Prostate gland (tissue), 2 donors: Measurements from ENCODE around the gene NR5A2. TPM values are rescaled to one million over a fixed set of nuclear protein-coding genes. Genes with fewer than 3 reads are reported as not detected.

Experiments
- DNase-seq: peaks from one replicate; pipeline ENCODE4 v3.0.0-alpha.2; 2019; ENCODE audit warnings: low spot score
- H3K27ac ChIP-seq, 2 donors: fragments of 200-600 bp; sonication (generic); 2 replicates each; pipeline ENCODE4 v1.5.1; 2017 to 2019
- H3K27me3 ChIP-seq: fragments of 200-600 bp; sonication (generic); replicated peaks from 2 replicates; pipeline ENCODE4 v1.5.1; 2019; ENCODE audit not compliant: insufficient read depth
- H3K36me3 ChIP-seq, 2 donors: fragments of 200-600 bp; sonication (generic); 1 replicate in 1 of 2; 2 replicates in 1 of 2; pipeline versions ENCODE4 v1.5.1 to v1.8.1; 2017 to 2019
- H3K4me1 ChIP-seq: fragments of 200-600 bp; sonication (generic); replicated peaks from 2 replicates; pipeline ENCODE4 v1.5.1; 2019
- H3K4me3 ChIP-seq, 2 donors: fragments of 200-600 bp; sonication (generic); 2 replicates each; pipeline ENCODE4 v1.5.1; 2017 to 2019
- H3K9me3 ChIP-seq: fragments of 200-600 bp; sonication (generic); 2 replicates; pipeline ENCODE4 v1.5.1; 2017
- CTCF ChIP-seq, 4 experiments: fragments of 200-600 bp in 2 of 4; fragments of 450-650 bp in 2 of 4; sonication (generic) in 2 of 4; IDR thresholded peaks; 1 replicate in 3 of 4; 2 replicates in 1 of 4; pipeline ENCODE4 v1.5.1; 2016 to 2019; ENCODE audit warnings: antibody characterized with exemption in 4 of 4, mild to moderate bottlenecking in 2 of 4, moderate library complexity in 2 of 4
- POLR2A ChIP-seq: fragments of 450-650 bp; IDR thresholded peaks from one replicate; pipeline ENCODE4 v1.6.1; 2016; ENCODE audit warnings: antibody characterized with exemption, mild to moderate bottlenecking
- POLR2AphosphoS5 ChIP-seq: sonication (generic); formaldehyde crosslinking; IDR thresholded peaks from one replicate; pipeline ENCODE4 v1.6.1; 2017; ENCODE audit warnings: antibody characterized with exemption
- WGBS: methylation state at CpG from one replicate; pipeline ENCODE4 v1.1.5; 2018; 5-methylcytosine and 5-hydroxymethylcytosine counted together
- intact Hi-C: fragments of 100-400 bp; cut with DNase I; formaldehyde crosslinking; loops from one replicate; pipeline ENCODE4 v1.14.2; 2022
- total RNA-seq, 2 donors: library from RNA; depleted of rRNA; stranded (reverse); fragments of >200 nt; gene quantifications; one replicate each; pipeline ENCODE4 v1.1.0, GENCODE V29; 2016

Gene NR5A2
- total RNA-seq, 2 donors from 2014 or later: 0.87 to 2.7 TPM

GRCh38 chr1:200150721-200151120 is 123.2 kb downstream of the NR5A2 start:
- intact Hi-C loops: no loop called here
- 45% methylated on average over 4 of the region's 4 CpGs for WGBS
- Histone ChIP-seq H3K4me1 (no peaks in the 10 kb centered on the region), H3K4me3 (no peak overlapping the region), H3K27me3 (no peaks in the 10 kb centered on the region), H3K9me3 (no peaks in the 10 kb centered on the region), H3K36me3 (no peaks in the 10 kb centered on the region), H3K27ac (no peak overlapping the region)
- TF ChIP-seq POLR2A: no peak
- DNase-seq: no peak

GRCh38 chr1:200152336-200152735 is 124.8 kb downstream of the NR5A2 start:
- H3K4me3 ChIP-seq: no peak overlapping the region
- WGBS: 61% methylated on average over 2 of the region's 2 CpGs
- H3K36me3 ChIP-seq: no peaks in the 10 kb centered on the region
- no peaks in the 10 kb centered on the region for H3K4me1 ChIP-seq
- intact Hi-C loops: no loop called here
- H3K9me3 ChIP-seq: no peaks in the 10 kb centered on the region
- H3K27ac ChIP-seq: no peak overlapping the region
- no peak for TF ChIP-seq POLR2AphosphoS5
- TF ChIP-seq CTCF (IDR thresholded peaks at IDR 0.05): no peak
- TF ChIP-seq POLR2A: no peak
- DNase-seq: no peak
- no peaks in the 10 kb centered on the region for H3K27me3 ChIP-seq

- intact Hi-C loops: no loop called here
- H3K36me3 ChIP-seq: no peaks in the 10 kb centered on the region
- WGBS: 65% methylated on average over 3 of the region's 3 CpGs
- H3K4me3 ChIP-seq: no peak overlapping the region
- DNase-seq: no peak
- no peaks in the 10 kb centered on the region for H3K9me3 ChIP-seq
- TF ChIP-seq POLR2AphosphoS5 (no peak), POLR2A (no peak), CTCF (IDR thresholded peaks at IDR 0.05) (no peak)
- no peaks in the 10 kb centered on the region for H3K4me1 ChIP-seq
- no peak overlapping the region for H3K27ac ChIP-seq
- H3K27me3 ChIP-seq: no peaks in the 10 kb centered on the region
Measured at GRCh38 chr1:200153277-200154055, 126.0 kb downstream of the NR5A2 start.

- Histone ChIP-seq H3K27me3 (no peaks in the 10 kb centered on the region), H3K27ac (no peak overlapping the region), H3K36me3 (no peaks in the 10 kb centered on the region), H3K4me3 (no peak overlapping the region), H3K4me1 (no peaks in the 10 kb centered on the region), H3K9me3 (no peaks in the 10 kb centered on the region)
- intact Hi-C loops: no loop called here
- no peak for DNase-seq
- no peak for TF ChIP-seq POLR2A
- TF ChIP-seq POLR2AphosphoS5: no peak
- TF ChIP-seq CTCF (IDR thresholded peaks at IDR 0.05): no peak
Measured at GRCh38 chr1:200154069-200154767, 126.7 kb downstream of the NR5A2 start.

GRCh38 chr1:200157715-200158114 is 130.2 kb downstream of the NR5A2 start:
- H3K9me3 ChIP-seq: no peaks in the 10 kb centered on the region
- DNase-seq: no peak
- intact Hi-C loops: no loop called here
- no peaks in the 10 kb centered on the region for H3K36me3 ChIP-seq
- no peak overlapping the region for H3K4me3 ChIP-seq
- H3K27ac ChIP-seq: no peak overlapping the region
- H3K27me3 ChIP-seq: no peaks in the 10 kb centered on the region
- no peaks in the 10 kb centered on the region for H3K4me1 ChIP-seq
- TF ChIP-seq POLR2AphosphoS5: no peak
- TF ChIP-seq CTCF (IDR thresholded peaks at IDR 0.05): no peak
- no peak for TF ChIP-seq POLR2A
